Posterior cingulate gyrus (tissue), 11 donors: ENCODE measurements around the gene HERC4.
"Not testable (repeated sequence)": the region's sequence is repeated elsewhere in the genome, so short reads cannot be mapped to it uniquely, and the experiment has no call there.

Experiments
- DNase-seq, 10 donors: peaks; one replicate each; pipeline versions ENCODE4 v3.0.0 to v3.0.0-alpha.2; 2020 to 2021; ENCODE audit warnings: mixed read lengths in 3 of 10
- intact Hi-C: fragments of 100-400 bp; cut with DNase I; formaldehyde crosslinking; loops from one replicate; pipeline ENCODE4 v1.15.1; 2023

Gene HERC4

GRCh38 chr10:68095153-68095552 lies 20.1 kb upstream of the HERC4 start:
- DNase-seq = no peak
- intact Hi-C loops = no loop called here

GRCh38 chr10:68092512-68092911 lies 17.4 kb upstream of the HERC4 start:
- intact Hi-C loops = no loop called here
- no peak for DNase-seq

GRCh38 chr10:68090586-68090985 lies 15.5 kb upstream of the HERC4 start:
- intact Hi-C loops = no loop called here
- no peak for DNase-seq

- intact Hi-C loops = loop anchor here (10.0 kb wide), 1 partner anchor 216 kb away; no protein-coding TSS in a partner anchor
- no peak for DNase-seq
Observed at GRCh38 chr10:68088740-68089139, 13.7 kb upstream of the HERC4 start.

- intact Hi-C loops = loop anchor here (10.0 kb wide), 1 partner anchor 217 kb away; no protein-coding TSS in a partner anchor
- DNase-seq = no peak
Observed at GRCh38 chr10:68087685-68088401, 12.8 kb upstream of the HERC4 start.

GRCh38 chr10:68086910-68087684 lies 12.0 kb upstream of the HERC4 start:
- DNase-seq = no peak
- intact Hi-C loops = loop anchor here (10.0 kb wide), 1 partner anchor 218 kb away; no protein-coding TSS in a partner anchor

GRCh38 chr10:68086011-68086410 lies 10.9 kb upstream of the HERC4 start:
- intact Hi-C loops = loop anchor here (10.0 kb wide), 1 partner anchor 219 kb away; no protein-coding TSS in a partner anchor

GRCh38 chr10:68084469-68084868 lies 9.4 kb upstream of the HERC4 start:
- intact Hi-C loops = loop anchor here (5.0 to 10.0 kb wide), 3 partner anchors 73 to 220 kb away; no protein-coding TSS in a partner anchor
- peak in 1 of 10 donors; percentile 71 for DNase-seq

More at GRCh38 chr10:68086011-68086410, 10.9 kb upstream of the HERC4 start:
- no peak for DNase-seq

GRCh38 chr10:68083953-68084352 lies 8.9 kb upstream of the HERC4 start:
- no peak for DNase-seq
- intact Hi-C loops = loop anchor here (5.0 to 10.0 kb wide), 3 partner anchors 73 to 221 kb away; no protein-coding TSS in a partner anchor

GRCh38 chr10:68082872-68083271 lies 7.8 kb upstream of the HERC4 start:
- intact Hi-C loops = loop anchor here (5.0 to 10.0 kb wide), 3 partner anchors 74 to 222 kb away; no protein-coding TSS in a partner anchor
- no peak for DNase-seq

GRCh38 chr10:68081916-68082315 lies 6.8 kb upstream of the HERC4 start:
- intact Hi-C loops = loop anchor here (5.0 to 10.0 kb wide), 3 partner anchors 75 to 223 kb away; no protein-coding TSS in a partner anchor
- no peak for DNase-seq

- no peak for DNase-seq
- intact Hi-C loops = loop anchor here (5.0 to 10.0 kb wide), 3 partner anchors 76 to 224 kb away; no protein-coding TSS in a partner anchor
Observed at GRCh38 chr10:68080853-68081431, 5.9 kb upstream of the HERC4 start.

- intact Hi-C loops = no loop called here
- DNase-seq = no peak
Observed at GRCh38 chr10:68079434-68079833, 4.4 kb upstream of the HERC4 start.

- no peak for DNase-seq
- intact Hi-C loops = no loop called here
Observed at GRCh38 chr10:68077026-68077425, 1.9 kb upstream of the HERC4 start.

GRCh38 chr10:68076081-68076480 lies 998 bp upstream of the HERC4 start:
- DNase-seq = peak in 1 of 10 donors; percentile 68
- intact Hi-C loops = not testable (repeated sequence)

GRCh38 chr10:68075550-68076004 lies 494 bp upstream of the HERC4 start:
- intact Hi-C loops = loop anchor here (1.0 to 2.0 kb wide), 2 partner anchors 191 to 257 kb away; partner anchors contain the start of genes HNRNPH3, PBLD and SIRT1

GRCh38 chr10:68074031-68074774 lies 880 bp downstream of the HERC4 start:
- DNase-seq = peak in 1 of 10 donors; percentile 84
- intact Hi-C loops = loop anchor here (2.0 kb wide), 1 partner anchor 259 kb away; the partner anchor contains the start of genes HNRNPH3 and PBLD

More at GRCh38 chr10:68075550-68076004, 494 bp upstream of the HERC4 start:
- no peak for DNase-seq

GRCh38 chr10:68073631-68074030 lies 1.5 kb downstream of the HERC4 start:
- no peak for DNase-seq
- intact Hi-C loops = loop anchor here (2.0 kb wide), 1 partner anchor 259 kb away; the partner anchor contains the start of genes HNRNPH3 and PBLD

- DNase-seq = no peak
- intact Hi-C loops = no loop called here
Observed at GRCh38 chr10:68067508-68067907, 7.6 kb downstream of the HERC4 start.

GRCh38 chr10:68067029-68067428 lies 8.1 kb downstream of the HERC4 start:
- DNase-seq = no peak
- intact Hi-C loops = no loop called here
